Thyroid gland (tissue), 4 donors: ENCODE results near the gene GBP1. TPM values are rescaled to one million over a fixed set of nuclear protein-coding genes. Genes with fewer than 3 reads are reported as not detected.

Experiments used
- DNase-seq, 2 donors: peaks; one replicate each; pipeline ENCODE4 v3.0.0-alpha.2; 2019
- H3K27ac ChIP-seq, 3 donors: fragments of 200-600 bp; sonication (generic); 1 replicate in 2 of 3; 2 replicates in 1 of 3; pipeline ENCODE4 v1.5.1; 2016 to 2019; ENCODE audit warnings: mild to moderate bottlenecking in 1 of 3, moderate library complexity in 1 of 3
- H3K27me3 ChIP-seq: fragments of 200-600 bp; sonication (generic); one replicate; pipeline ENCODE4 v1.5.1; 2019
- H3K36me3 ChIP-seq, 2 donors: fragments of 200-600 bp; sonication (generic); one replicate each; pipeline ENCODE4 v1.5.1; 2016 to 2019
- H3K4me1 ChIP-seq, 2 donors: fragments of 200-600 bp; sonication (generic); one replicate each; pipeline ENCODE4 v1.5.1; 2017 to 2019
- H3K4me3 ChIP-seq, 3 donors: fragments of 200-600 bp; sonication (generic); replicated peaks in 1 of 3; 1 replicate in 2 of 3; 2 replicates in 1 of 3; pipeline ENCODE4 v1.5.1; 2016; ENCODE audit warnings: mild to moderate bottlenecking in 1 of 3
- H3K9me3 ChIP-seq: fragments of 200-600 bp; sonication (generic); one replicate; pipeline ENCODE4 v1.5.1; 2017
- CTCF ChIP-seq, 6 experiments: fragments of 200-600 bp in 3 of 6; fragments of 450-650 bp in 3 of 6; sonication (generic) in 3 of 6; IDR thresholded peaks; one replicate each; pipeline ENCODE4 v1.5.1; 2016 to 2019; ENCODE audit warnings: antibody characterized with exemption in 6 of 6, mild to moderate bottlenecking in 2 of 6, inconsistent platforms in 1 of 6, moderate library complexity in 1 of 6
- POLR2A ChIP-seq, 2 donors: fragments of 450-650 bp; IDR thresholded peaks; one replicate each; pipeline ENCODE4 v1.6.1; 2017; ENCODE audit warnings: antibody characterized with exemption in 2 of 2, mild to moderate bottlenecking in 2 of 2, moderate library complexity in 1 of 2
- WGBS, 2 donors: methylation state at CpG; one replicate each; pipeline ENCODE4 v1.1.5; 2017; 5-methylcytosine and 5-hydroxymethylcytosine counted together
- intact Hi-C: fragments of 100-400 bp; cut with DNase I; formaldehyde crosslinking; loops from one replicate; pipeline ENCODE4 v1.15.1; 2023
- total RNA-seq, 4 donors: library from RNA; depleted of rRNA; stranded (reverse); fragments of >200 nt; gene quantifications; one replicate each; pipeline ENCODE4 v1.2.3, GENCODE V29; 2016

GBP1 gene
- total RNA-seq, 4 donors from 2014 or later = 15.0 to 54.3 (median 22.9) TPM

GRCh38 chr1:89070509-89070908, 5.5 kb upstream of the GBP1 start:
- DNase-seq = no peak
- Histone ChIP-seq H3K27me3 (no peaks in the 10 kb centered on the region), H3K9me3 (no peaks in the 10 kb centered on the region), H3K36me3 (no peaks in the 10 kb centered on the region), H3K4me1 (peaks cover 8 to 17% of the 10 kb centered on the region in 2 donors), H3K27ac (no peak overlapping the region), H3K4me3 (no peak overlapping the region)
- intact Hi-C loops = no loop called here
- 80 to 93% methylated on average over 1 of the region's 1 CpG for WGBS, 2 donors
- TF ChIP-seq CTCF (IDR thresholded peaks at IDR 0.05) (no peak), POLR2A (IDR thresholded peaks at IDR 0.05) (no peak)

- H3K27me3 ChIP-seq = no peaks in the 10 kb centered on the region
- no peak for DNase-seq
- 60 to 68% methylated on average over 2 of the region's 2 CpGs for WGBS, 2 donors
- peak overlapping the region in 2 of 3 donors; percentile 6 to 12 for H3K27ac ChIP-seq
- H3K4me3 ChIP-seq = no peak overlapping the region
- no peak for TF ChIP-seq CTCF (IDR thresholded peaks at IDR 0.05)
- TF ChIP-seq POLR2A (IDR thresholded peaks at IDR 0.05) = no peak
- intact Hi-C loops = no loop called here
- H3K9me3 ChIP-seq = no peaks in the 10 kb centered on the region
- peaks cover 10 to 18% of the 10 kb centered on the region in 2 donors for H3K4me1 ChIP-seq
- no peaks in the 10 kb centered on the region for H3K36me3 ChIP-seq
These were observed 4.9 kb upstream of the GBP1 start for GRCh38 chr1:89069951-89070350.

GRCh38 chr1:89068291-89068690, 3.3 kb upstream of the GBP1 start:
- H3K27ac ChIP-seq = peak overlapping the region in 1 of 3 donors; percentile 0
- peak; percentile 52 to 75 for DNase-seq

GRCh38 chr1:89064632-89065031, 376 bp downstream of the GBP1 start:
- peak overlapping the region; percentile 80 to 93 (median 81) for H3K27ac ChIP-seq
- TF ChIP-seq CTCF (IDR thresholded peaks at IDR 0.05) = no peak
- no peak for TF ChIP-seq POLR2A (IDR thresholded peaks at IDR 0.05)
- H3K9me3 ChIP-seq = no peaks in the 10 kb centered on the region
- intact Hi-C loops = no loop called here
- peak overlapping the region in 2 of 3 donors; percentile 1 to 20 for H3K4me3 ChIP-seq
- H3K36me3 ChIP-seq = no peaks in the 10 kb centered on the region
- H3K27me3 ChIP-seq = no peaks in the 10 kb centered on the region
- 1 to 4% methylated on average over 4 of the region's 4 CpGs for WGBS, 2 donors
- DNase-seq = peak in 1 of 2 donors; percentile 20
- peaks cover 22 to 30% of the 10 kb centered on the region in 2 donors for H3K4me1 ChIP-seq

More at GRCh38 chr1:89068291-89068690, 3.3 kb upstream of the GBP1 start:
- Histone ChIP-seq H3K36me3 (no peaks in the 10 kb centered on the region), H3K27me3 (no peaks in the 10 kb centered on the region), H3K9me3 (no peaks in the 10 kb centered on the region), H3K4me1 (peaks cover 16 to 24% of the 10 kb centered on the region in 2 donors), H3K4me3 (no peak overlapping the region)
- intact Hi-C loops = no loop called here
- TF ChIP-seq POLR2A (IDR thresholded peaks at IDR 0.05) = no peak
- no peak for TF ChIP-seq CTCF (IDR thresholded peaks at IDR 0.05)

GRCh38 chr1:89063094-89063493, 1.9 kb downstream of the GBP1 start:
- no peak overlapping the region for H3K27ac ChIP-seq
- WGBS, 2 donors = 92 to 93% methylated on average over 3 of the region's 3 CpGs

More at GRCh38 chr1:89063094-89063493, 1.9 kb downstream of the GBP1 start:
- H3K4me3 ChIP-seq = no peak overlapping the region
- peaks cover 10 to 11% of the 10 kb centered on the region in 2 donors for H3K36me3 ChIP-seq
- H3K27me3 ChIP-seq = no peaks in the 10 kb centered on the region
- no peak for DNase-seq
- peaks cover 19 to 22% of the 10 kb centered on the region in 2 donors for H3K4me1 ChIP-seq
- TF ChIP-seq CTCF (IDR thresholded peaks at IDR 0.05) (no peak), POLR2A (IDR thresholded peaks at IDR 0.05) (no peak)
- intact Hi-C loops = no loop called here
- no peaks in the 10 kb centered on the region for H3K9me3 ChIP-seq
